Hepatocyte (in vitro differentiated cells): ENCODE results near the gene SPTBN2. TPM values are rescaled to one million over a fixed set of nuclear protein-coding genes. Genes with fewer than 3 reads are reported as not detected.

Experiments
- DNase-seq: peaks from one replicate; pipeline ENCODE4 v3.0.0-alpha.2; 2016; ENCODE audit warnings: low spot score
- H2AFZ ChIP-seq: fragments of 200-600 bp; sonication (generic); 2 replicates; pipeline ENCODE4 v1.6.0; 2016; ENCODE audit warnings: antibody characterized with exemption, mild to moderate bottlenecking
- H3K27ac ChIP-seq: fragments of 200-600 bp; sonication (generic); 2 replicates; pipeline ENCODE4 v1.5.1; 2016; ENCODE audit warnings: mild to moderate bottlenecking
- H3K27me3 ChIP-seq: fragments of 200-600 bp; sonication (generic); 2 replicates; pipeline ENCODE4 v1.6.1; 2016
- H3K36me3 ChIP-seq: fragments of 200-600 bp; sonication (generic); replicated peaks from 2 replicates; pipeline ENCODE4 v1.5.1; 2016; ENCODE audit warnings: low read depth; ENCODE audit not compliant: insufficient read depth
- H3K4me1 ChIP-seq: fragments of 200-600 bp; sonication (generic); 2 replicates; pipeline ENCODE4 v1.5.1; 2016; ENCODE audit warnings: mild to moderate bottlenecking, moderate library complexity; ENCODE audit not compliant: insufficient read depth
- H3K4me2 ChIP-seq: fragments of 200-600 bp; sonication (generic); 2 replicates; pipeline ENCODE4 v1.6.0; 2016
- H3K4me3 ChIP-seq: fragments of 200-600 bp; sonication (generic); 2 replicates; pipeline ENCODE4 v1.5.1; 2016; ENCODE audit warnings: mild to moderate bottlenecking
- H3K79me2 ChIP-seq: fragments of 200-600 bp; sonication (generic); 2 replicates; pipeline ENCODE4 v1.6.0; 2017; ENCODE audit warnings: mild to moderate bottlenecking
- H3K9me2 ChIP-seq: fragments of 200-600 bp; sonication (generic); replicated peaks from 2 replicates; pipeline ENCODE4 v1.6.0; 2017; ENCODE audit warnings: mild to moderate bottlenecking; ENCODE audit not compliant: insufficient read depth
- H3K9me3 ChIP-seq: fragments of 200-600 bp; sonication (generic); 2 replicates; pipeline ENCODE4 v1.5.1; 2016; ENCODE audit warnings: low read depth, mild to moderate bottlenecking
- H4K20me1 ChIP-seq: fragments of 200-600 bp; sonication (generic); 2 replicates; pipeline ENCODE4 v1.6.0; 2016; ENCODE audit warnings: mild to moderate bottlenecking; ENCODE audit not compliant: insufficient read depth, poor library complexity, severe bottlenecking
- EZH2 ChIP-seq: fragments of 200-600 bp; sonication (generic); IDR thresholded peaks from 2 replicates; pipeline ENCODE4 v1.6.1; 2016; ENCODE audit warnings: antibody characterized with exemption, mild to moderate bottlenecking, borderline replicate concordance
- EZH2phosphoT487 ChIP-seq: fragments of 200-600 bp; sonication (generic); IDR thresholded peaks from one replicate; pipeline ENCODE4 v1.6.1; 2018; ENCODE audit warnings: antibody characterized with exemption, mild to moderate bottlenecking, low read depth, moderate library complexity; ENCODE audit not compliant: unreplicated experiment, severe bottlenecking
- WGBS: methylation state at CpG from one replicate; pipeline ENCODE4 v1.1.6; 2016; ENCODE audit warnings: low lambda C conversion rate; ENCODE audit errors: missing lambda C conversion rate; 5-methylcytosine and 5-hydroxymethylcytosine counted together
- polyA plus RNA-seq: library from polyadenylated mRNA; unstranded; fragments of >200 nt; fragmentation: Nextera tagmentation; extraction: Ambion mirVana; gene quantifications from 2 replicates; pipeline ENCODE4 v1.2.1, GENCODE V29; 2016
- total RNA-seq: library from RNA; depleted of rRNA; stranded (reverse); fragments of >200 nt; gene quantifications from 2 replicates; pipeline ENCODE4 v1.2.3, GENCODE V29; 2014
- TF ChIP-seq, protein P1 (sequence below): fragments of 200-600 bp; sonication (generic); IDR thresholded peaks from 2 replicates; pipeline ENCODE4 v1.5.1; 2016; ENCODE audit warnings: antibody characterized with exemption, mild to moderate bottlenecking; ENCODE audit not compliant: poor library complexity

The SPTBN2 gene
- total RNA-seq: 115 and 152 TPM in 2 replicates
- 177 and 183 TPM in 2 replicates for polyA plus RNA-seq

DNA sequence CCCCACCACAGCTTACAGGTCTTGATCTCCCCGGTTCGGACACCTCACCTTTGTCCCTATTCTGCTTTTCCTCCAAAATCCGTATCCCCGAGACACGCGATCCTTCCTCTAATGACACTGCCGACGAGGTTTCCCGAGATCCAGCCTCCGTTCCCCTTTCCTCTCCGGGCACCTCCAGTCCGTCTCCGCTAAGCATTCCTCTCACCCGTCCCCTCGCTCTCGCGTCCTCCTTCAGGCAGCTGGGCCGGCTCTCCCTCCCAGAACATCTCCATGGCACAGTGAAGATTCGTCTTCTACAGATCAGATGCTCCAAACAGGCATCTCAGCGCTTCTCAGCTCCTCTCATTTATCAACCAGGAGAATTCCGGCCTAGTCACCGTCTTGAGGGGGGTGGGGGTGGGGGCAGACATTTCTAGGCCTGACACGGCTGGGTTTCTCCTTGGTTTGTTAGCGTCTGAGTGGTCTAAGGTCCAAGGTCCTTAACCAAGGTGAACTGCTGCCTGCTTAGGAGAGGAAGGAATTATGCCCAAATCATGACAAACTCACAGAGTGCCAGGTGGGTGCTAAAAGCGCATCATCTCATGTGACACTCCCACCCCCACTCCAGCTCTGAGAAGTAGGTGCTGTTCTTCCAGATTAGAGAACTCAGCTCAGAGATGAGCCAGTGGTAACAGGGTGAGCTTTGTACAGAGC, at the start of gene SPTBN2:
Gene SPTBN2, minus strand, starts transcription at position 524 of the 693 bp plus-strand sequence. CDS start 7,976 bp downstream, outside the sequence.
- WGBS: 10% methylated on average over 23 of the region's 25 CpGs
- no peaks in the 10 kb centered on the region for H3K36me3 ChIP-seq
- peak within 1 kb of the TSS; percentile 95 for H3K4me2 ChIP-seq
- no peak within 1 kb of the TSS for H3K4me3 ChIP-seq
- peaks cover 32% of the 10 kb centered on the region for H3K79me2 ChIP-seq
- H3K27ac ChIP-seq: peak within 1 kb of the TSS; percentile 25
- peaks cover 9% of the 10 kb centered on the region for H3K27me3 ChIP-seq
- H3K9me2 ChIP-seq: no peaks in the 10 kb centered on the region
- H4K20me1 ChIP-seq: no peaks in the 10 kb centered on the region
- DNase-seq: peak; percentile 43
- H2AFZ ChIP-seq: peak within 1 kb of the TSS; percentile 43
- H3K4me1 ChIP-seq: peaks cover 6% of the 10 kb centered on the region
- no peaks in the 10 kb centered on the region for H3K9me3 ChIP-seq
- no peak for TF ChIP-seq EZH2
- TF ChIP-seq, protein P1, sequence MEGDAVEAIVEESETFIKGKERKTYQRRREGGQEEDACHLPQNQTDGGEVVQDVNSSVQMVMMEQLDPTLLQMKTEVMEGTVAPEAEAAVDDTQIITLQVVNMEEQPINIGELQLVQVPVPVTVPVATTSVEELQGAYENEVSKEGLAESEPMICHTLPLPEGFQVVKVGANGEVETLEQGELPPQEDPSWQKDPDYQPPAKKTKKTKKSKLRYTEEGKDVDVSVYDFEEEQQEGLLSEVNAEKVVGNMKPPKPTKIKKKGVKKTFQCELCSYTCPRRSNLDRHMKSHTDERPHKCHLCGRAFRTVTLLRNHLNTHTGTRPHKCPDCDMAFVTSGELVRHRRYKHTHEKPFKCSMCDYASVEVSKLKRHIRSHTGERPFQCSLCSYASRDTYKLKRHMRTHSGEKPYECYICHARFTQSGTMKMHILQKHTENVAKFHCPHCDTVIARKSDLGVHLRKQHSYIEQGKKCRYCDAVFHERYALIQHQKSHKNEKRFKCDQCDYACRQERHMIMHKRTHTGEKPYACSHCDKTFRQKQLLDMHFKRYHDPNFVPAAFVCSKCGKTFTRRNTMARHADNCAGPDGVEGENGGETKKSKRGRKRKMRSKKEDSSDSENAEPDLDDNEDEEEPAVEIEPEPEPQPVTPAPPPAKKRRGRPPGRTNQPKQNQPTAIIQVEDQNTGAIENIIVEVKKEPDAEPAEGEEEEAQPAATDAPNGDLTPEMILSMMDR: no peak
- no peak for TF ChIP-seq EZH2phosphoT487

DNA sequence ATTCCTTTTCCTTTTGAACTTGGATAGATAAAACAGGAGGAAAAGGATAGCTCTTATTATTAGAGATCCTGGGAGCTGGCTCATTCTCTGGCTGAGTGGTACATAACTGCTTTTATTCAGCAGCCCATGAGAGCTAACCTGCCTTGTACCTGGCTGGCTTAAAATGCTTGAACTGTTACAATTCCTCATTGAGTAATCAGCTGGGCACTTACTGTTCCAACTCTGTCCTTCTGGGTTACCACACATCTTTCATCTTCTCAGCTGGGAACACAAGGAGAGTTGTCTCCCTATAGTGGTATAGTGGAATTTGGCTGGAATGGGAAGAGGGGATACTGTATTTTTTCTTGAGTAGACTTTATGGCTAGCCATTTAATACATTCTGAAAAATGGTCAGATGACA, 39.8 kb upstream of the SPTBN2 start:
- Histone ChIP-seq H3K4me3 (no peak overlapping the region), H3K79me2 (no peaks in the 10 kb centered on the region), H2AFZ (no peak overlapping the region), H3K9me2 (no peaks in the 10 kb centered on the region), H3K27ac (peak overlapping the region; percentile 54), H4K20me1 (no peaks in the 10 kb centered on the region), H3K27me3 (no peaks in the 10 kb centered on the region), H3K4me1 (no peaks in the 10 kb centered on the region), H3K9me3 (no peaks in the 10 kb centered on the region), H3K4me2 (no peak overlapping the region), H3K36me3 (no peaks in the 10 kb centered on the region)
- TF ChIP-seq EZH2: no peak
- TF ChIP-seq, protein P1: no peak
- no peak for TF ChIP-seq EZH2phosphoT487
- DNase-seq: no peak

DNA sequence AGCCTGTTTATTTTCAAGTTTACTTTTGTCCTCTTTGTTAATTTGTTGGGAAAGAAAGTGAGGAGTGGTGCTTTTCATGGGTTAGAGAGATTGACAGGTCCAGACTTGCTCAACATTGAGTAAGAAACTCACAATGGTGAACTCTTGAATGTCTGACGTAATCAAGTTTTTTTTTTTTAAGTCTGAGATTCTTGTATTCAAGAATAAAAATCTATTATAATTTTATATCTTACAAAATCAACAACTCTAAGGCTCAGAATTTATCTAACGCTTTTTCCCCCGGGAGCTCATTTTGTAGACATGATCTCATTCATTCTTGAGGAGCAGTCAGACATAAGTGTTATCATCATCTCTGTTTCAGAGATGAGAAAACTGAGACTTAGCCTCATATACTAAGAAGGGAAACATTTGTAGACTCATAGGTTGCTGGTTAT, 39.1 kb upstream of the SPTBN2 start:
- H3K4me3 ChIP-seq: no peak overlapping the region
- no peaks in the 10 kb centered on the region for H3K27me3 ChIP-seq
- no peak overlapping the region for H2AFZ ChIP-seq
- no peaks in the 10 kb centered on the region for H3K9me2 ChIP-seq
- no peaks in the 10 kb centered on the region for H3K9me3 ChIP-seq
- no peak overlapping the region for H3K4me2 ChIP-seq
- H3K36me3 ChIP-seq: no peaks in the 10 kb centered on the region
- H3K79me2 ChIP-seq: no peaks in the 10 kb centered on the region
- DNase-seq: peak; percentile 12
- no peaks in the 10 kb centered on the region for H4K20me1 ChIP-seq
- WGBS: 84% methylated on average over 3 of the region's 3 CpGs
- H3K27ac ChIP-seq: peak overlapping the region; percentile 54
- no peaks in the 10 kb centered on the region for H3K4me1 ChIP-seq
- TF ChIP-seq, protein P1: no peak
- no peak for TF ChIP-seq EZH2phosphoT487
